Hepatocyte (in vitro differentiated cells): ENCODE measurements around the gene PCCA. TPM values are rescaled to one million over a fixed set of nuclear protein-coding genes. Genes with fewer than 3 reads are reported as not detected.

Source experiments
- DNase-seq: peaks from one replicate; pipeline ENCODE4 v3.0.0-alpha.2; 2016; ENCODE audit warnings: low spot score
- H2AFZ ChIP-seq: fragments of 200-600 bp; sonication (generic); 2 replicates; pipeline ENCODE4 v1.6.0; 2016; ENCODE audit warnings: antibody characterized with exemption, mild to moderate bottlenecking
- H3K27ac ChIP-seq: fragments of 200-600 bp; sonication (generic); 2 replicates; pipeline ENCODE4 v1.5.1; 2016; ENCODE audit warnings: mild to moderate bottlenecking
- H3K27me3 ChIP-seq: fragments of 200-600 bp; sonication (generic); 2 replicates; pipeline ENCODE4 v1.6.1; 2016
- H3K36me3 ChIP-seq: fragments of 200-600 bp; sonication (generic); replicated peaks from 2 replicates; pipeline ENCODE4 v1.5.1; 2016; ENCODE audit warnings: low read depth; ENCODE audit not compliant: insufficient read depth
- H3K4me1 ChIP-seq: fragments of 200-600 bp; sonication (generic); 2 replicates; pipeline ENCODE4 v1.5.1; 2016; ENCODE audit warnings: mild to moderate bottlenecking, moderate library complexity; ENCODE audit not compliant: insufficient read depth
- H3K4me2 ChIP-seq: fragments of 200-600 bp; sonication (generic); 2 replicates; pipeline ENCODE4 v1.6.0; 2016
- H3K4me3 ChIP-seq: fragments of 200-600 bp; sonication (generic); 2 replicates; pipeline ENCODE4 v1.5.1; 2016; ENCODE audit warnings: mild to moderate bottlenecking
- H3K79me2 ChIP-seq: fragments of 200-600 bp; sonication (generic); 2 replicates; pipeline ENCODE4 v1.6.0; 2017; ENCODE audit warnings: mild to moderate bottlenecking
- H3K9me2 ChIP-seq: fragments of 200-600 bp; sonication (generic); replicated peaks from 2 replicates; pipeline ENCODE4 v1.6.0; 2017; ENCODE audit warnings: mild to moderate bottlenecking; ENCODE audit not compliant: insufficient read depth
- H3K9me3 ChIP-seq: fragments of 200-600 bp; sonication (generic); 2 replicates; pipeline ENCODE4 v1.5.1; 2016; ENCODE audit warnings: low read depth, mild to moderate bottlenecking
- H4K20me1 ChIP-seq: fragments of 200-600 bp; sonication (generic); 2 replicates; pipeline ENCODE4 v1.6.0; 2016; ENCODE audit warnings: mild to moderate bottlenecking; ENCODE audit not compliant: insufficient read depth, poor library complexity, severe bottlenecking
- EZH2 ChIP-seq: fragments of 200-600 bp; sonication (generic); IDR thresholded peaks from 2 replicates; pipeline ENCODE4 v1.6.1; 2016; ENCODE audit warnings: antibody characterized with exemption, mild to moderate bottlenecking, borderline replicate concordance
- EZH2phosphoT487 ChIP-seq: fragments of 200-600 bp; sonication (generic); IDR thresholded peaks from one replicate; pipeline ENCODE4 v1.6.1; 2018; ENCODE audit warnings: antibody characterized with exemption, mild to moderate bottlenecking, low read depth, moderate library complexity; ENCODE audit not compliant: unreplicated experiment, severe bottlenecking
- WGBS: methylation state at CpG from one replicate; pipeline ENCODE4 v1.1.6; 2016; ENCODE audit warnings: low lambda C conversion rate; ENCODE audit errors: missing lambda C conversion rate; 5-methylcytosine and 5-hydroxymethylcytosine counted together
- polyA plus RNA-seq: library from polyadenylated mRNA; unstranded; fragments of >200 nt; fragmentation: Nextera tagmentation; extraction: Ambion mirVana; gene quantifications from 2 replicates; pipeline ENCODE4 v1.2.1, GENCODE V29; 2016
- total RNA-seq: library from RNA; depleted of rRNA; stranded (reverse); fragments of >200 nt; gene quantifications from 2 replicates; pipeline ENCODE4 v1.2.3, GENCODE V29; 2014
- TF ChIP-seq, protein P1 (sequence below): fragments of 200-600 bp; sonication (generic); IDR thresholded peaks from 2 replicates; pipeline ENCODE4 v1.5.1; 2016; ENCODE audit warnings: antibody characterized with exemption, mild to moderate bottlenecking; ENCODE audit not compliant: poor library complexity

Gene PCCA
- total and polyA plus RNA-seq, 2 experiments from 2014 or later, result 23.6 to 28.2 TPM

DNA sequence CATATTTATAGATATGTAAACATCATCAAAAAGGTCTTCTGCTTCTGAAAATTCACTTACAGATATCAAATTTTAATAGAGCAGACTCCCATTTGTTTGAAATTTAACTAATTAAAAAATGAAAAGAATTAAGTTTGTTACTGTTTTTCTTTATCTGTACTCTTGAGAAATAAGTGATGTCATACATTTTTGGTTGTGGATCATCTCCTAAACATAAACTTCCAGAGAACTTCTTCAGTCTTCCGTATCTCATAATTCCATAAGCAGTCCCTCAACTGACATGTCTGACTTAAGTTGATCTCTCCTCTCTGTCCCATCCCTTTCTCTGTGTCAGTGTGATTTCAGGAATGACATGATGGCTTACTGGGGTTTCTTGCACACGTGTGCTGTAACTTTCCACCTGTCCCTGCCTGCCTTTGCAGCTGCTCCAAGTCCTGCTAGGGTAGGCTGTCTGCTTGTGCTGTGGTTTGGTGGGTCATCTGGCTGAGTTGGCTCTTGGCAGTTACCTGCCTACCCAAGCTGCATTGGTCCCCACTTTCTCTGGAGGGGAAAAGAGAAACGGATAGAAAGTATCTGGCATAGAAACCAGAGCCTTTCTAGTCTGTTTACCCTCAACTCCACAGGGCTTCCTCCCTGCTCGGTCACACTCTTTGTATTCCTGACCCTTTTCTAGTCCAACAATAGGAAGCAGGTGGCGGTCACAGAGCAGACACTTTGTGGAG, 372.6 kb downstream of the PCCA start:
- no peaks in the 10 kb centered on the region for H3K4me1 ChIP-seq
- no peak overlapping the region for H2AFZ ChIP-seq
- H3K36me3 ChIP-seq, result no peaks in the 10 kb centered on the region
- H3K9me2 ChIP-seq, result no peaks in the 10 kb centered on the region
- no peak overlapping the region for H3K4me2 ChIP-seq
- WGBS, result 64% methylated on average over 5 of the region's 5 CpGs
- H3K27ac ChIP-seq, result no peak overlapping the region
- H3K4me3 ChIP-seq, result no peak overlapping the region
- DNase-seq, result no peak
- H3K79me2 ChIP-seq, result no peaks in the 10 kb centered on the region
- H3K9me3 ChIP-seq, result no peaks in the 10 kb centered on the region
- no peaks in the 10 kb centered on the region for H4K20me1 ChIP-seq
- H3K27me3 ChIP-seq, result no peaks in the 10 kb centered on the region
- no peak for TF ChIP-seq EZH2phosphoT487
- TF ChIP-seq EZH2, result no peak
- TF ChIP-seq, protein P1, sequence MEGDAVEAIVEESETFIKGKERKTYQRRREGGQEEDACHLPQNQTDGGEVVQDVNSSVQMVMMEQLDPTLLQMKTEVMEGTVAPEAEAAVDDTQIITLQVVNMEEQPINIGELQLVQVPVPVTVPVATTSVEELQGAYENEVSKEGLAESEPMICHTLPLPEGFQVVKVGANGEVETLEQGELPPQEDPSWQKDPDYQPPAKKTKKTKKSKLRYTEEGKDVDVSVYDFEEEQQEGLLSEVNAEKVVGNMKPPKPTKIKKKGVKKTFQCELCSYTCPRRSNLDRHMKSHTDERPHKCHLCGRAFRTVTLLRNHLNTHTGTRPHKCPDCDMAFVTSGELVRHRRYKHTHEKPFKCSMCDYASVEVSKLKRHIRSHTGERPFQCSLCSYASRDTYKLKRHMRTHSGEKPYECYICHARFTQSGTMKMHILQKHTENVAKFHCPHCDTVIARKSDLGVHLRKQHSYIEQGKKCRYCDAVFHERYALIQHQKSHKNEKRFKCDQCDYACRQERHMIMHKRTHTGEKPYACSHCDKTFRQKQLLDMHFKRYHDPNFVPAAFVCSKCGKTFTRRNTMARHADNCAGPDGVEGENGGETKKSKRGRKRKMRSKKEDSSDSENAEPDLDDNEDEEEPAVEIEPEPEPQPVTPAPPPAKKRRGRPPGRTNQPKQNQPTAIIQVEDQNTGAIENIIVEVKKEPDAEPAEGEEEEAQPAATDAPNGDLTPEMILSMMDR, result no peak

GRCh38 chr13:100464006-100464405, 375.1 kb downstream of the PCCA start:
- Histone ChIP-seq H3K27me3 (no peaks in the 10 kb centered on the region), H3K9me3 (no peaks in the 10 kb centered on the region), H3K4me3 (no peak overlapping the region), H2AFZ (no peak overlapping the region), H3K9me2 (no peaks in the 10 kb centered on the region), H3K79me2 (no peaks in the 10 kb centered on the region), H3K27ac (no peak overlapping the region), H3K4me1 (no peaks in the 10 kb centered on the region), H4K20me1 (no peaks in the 10 kb centered on the region), H3K36me3 (no peaks in the 10 kb centered on the region), H3K4me2 (no peak overlapping the region)
- TF ChIP-seq EZH2phosphoT487 (no peak), EZH2 (no peak)
- TF ChIP-seq, protein P1, result no peak
- 84% methylated on average over 4 of the region's 4 CpGs for WGBS
- DNase-seq, result no peak

GRCh38 chr13:100465558-100465957, 376.7 kb downstream of the PCCA start:
- no peaks in the 10 kb centered on the region for H3K79me2 ChIP-seq
- H3K36me3 ChIP-seq, result no peaks in the 10 kb centered on the region
- no peaks in the 10 kb centered on the region for H3K9me3 ChIP-seq
- H4K20me1 ChIP-seq, result no peaks in the 10 kb centered on the region
- H2AFZ ChIP-seq, result no peak overlapping the region
- H3K4me2 ChIP-seq, result no peak overlapping the region
- H3K4me1 ChIP-seq, result no peaks in the 10 kb centered on the region
- H3K27me3 ChIP-seq, result no peaks in the 10 kb centered on the region
- H3K27ac ChIP-seq, result no peak overlapping the region
- DNase-seq, result no peak
- H3K4me3 ChIP-seq, result no peak overlapping the region
- 95% methylated on average over 5 of the region's 5 CpGs for WGBS
- TF ChIP-seq EZH2phosphoT487 (no peak), EZH2 (no peak)
- TF ChIP-seq, protein P1, result no peak
- no peaks in the 10 kb centered on the region for H3K9me2 ChIP-seq
